ENCODE results near the gene LITAF. TPM values are rescaled to one million over a fixed set of nuclear protein-coding genes. Genes with fewer than 3 reads are reported as not detected.

Gene LITAF
- total RNA-seq, 2 donors from 2014 or later: 36.6 to 62.9 TPM

DNA sequence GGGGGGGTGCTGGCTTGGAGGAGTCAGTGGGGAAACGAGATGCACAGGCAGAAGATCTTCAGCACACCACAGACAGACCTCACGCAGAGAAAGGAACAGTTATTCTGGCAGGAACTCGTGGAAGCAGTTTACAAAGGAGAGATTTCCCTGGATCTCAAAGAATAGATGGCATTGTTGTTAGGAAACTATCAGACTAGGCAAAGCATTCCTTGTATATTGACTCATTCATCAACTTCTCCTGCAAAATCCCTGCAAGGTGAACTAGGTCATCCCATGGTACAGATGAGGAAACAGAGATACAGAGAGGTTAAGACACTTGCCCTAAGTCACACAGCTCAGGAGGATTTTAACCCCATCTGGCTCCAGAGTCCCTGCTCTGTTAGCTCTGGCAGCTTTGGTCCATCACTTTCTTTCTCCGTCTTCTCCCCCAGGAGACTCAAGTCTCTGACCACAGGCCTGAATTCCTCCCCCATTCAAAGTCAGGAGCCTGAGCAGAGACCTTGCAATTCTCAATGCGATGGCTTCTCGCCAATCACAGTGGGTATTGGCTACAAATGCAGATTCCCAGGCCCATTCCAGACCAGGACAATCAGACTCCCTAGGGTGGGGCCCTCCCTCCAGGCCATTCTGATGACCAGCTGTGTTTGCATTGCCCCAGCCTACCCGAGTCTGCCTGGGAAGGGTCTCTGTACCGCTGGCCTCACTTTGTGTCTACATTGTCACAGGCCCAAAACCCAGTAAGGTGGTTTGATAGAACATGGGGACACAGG lies 56.4 kb downstream of the LITAF start:
- Histone ChIP-seq H3K9me3 (ENCODE audit: control insufficient read depth, low read length) (no peaks in the 10 kb centered on the region), H3K27ac (ENCODE audit: low read depth, low read length) (no peak overlapping the region), H3K27me3 (ENCODE audit: control insufficient read depth, insufficient read depth, low read length, poor library complexity, severe bottlenecking) (no peaks in the 10 kb centered on the region), H3K36me3 (ENCODE audit: control insufficient read depth, insufficient read depth, low read length) (no peaks in the 10 kb centered on the region), H3K4me3 (ENCODE audit: low read length) (no peak overlapping the region), H3K4me1 (ENCODE audit: control insufficient read depth, insufficient read depth, low read length) (no peaks in the 10 kb centered on the region), H3K9ac (ENCODE audit: extremely low read depth, low read length, poor library complexity, severe bottlenecking) (no peak overlapping the region)
- Mint-ChIP-seq H3K9me3 (peaks cover 4% of the 10 kb centered on the region), H3K27me3 (ENCODE audit: insufficient read depth) (no peaks in the 10 kb centered on the region), H3K4me1 (no peaks in the 10 kb centered on the region), H3K36me3 (ENCODE audit: low read depth) (no peaks in the 10 kb centered on the region), H3K4me3 (no peak overlapping the region), H3K27ac (no peak overlapping the region)
- peak; percentile 48 for DNase-seq
- TF ChIP-seq, protein P1, sequence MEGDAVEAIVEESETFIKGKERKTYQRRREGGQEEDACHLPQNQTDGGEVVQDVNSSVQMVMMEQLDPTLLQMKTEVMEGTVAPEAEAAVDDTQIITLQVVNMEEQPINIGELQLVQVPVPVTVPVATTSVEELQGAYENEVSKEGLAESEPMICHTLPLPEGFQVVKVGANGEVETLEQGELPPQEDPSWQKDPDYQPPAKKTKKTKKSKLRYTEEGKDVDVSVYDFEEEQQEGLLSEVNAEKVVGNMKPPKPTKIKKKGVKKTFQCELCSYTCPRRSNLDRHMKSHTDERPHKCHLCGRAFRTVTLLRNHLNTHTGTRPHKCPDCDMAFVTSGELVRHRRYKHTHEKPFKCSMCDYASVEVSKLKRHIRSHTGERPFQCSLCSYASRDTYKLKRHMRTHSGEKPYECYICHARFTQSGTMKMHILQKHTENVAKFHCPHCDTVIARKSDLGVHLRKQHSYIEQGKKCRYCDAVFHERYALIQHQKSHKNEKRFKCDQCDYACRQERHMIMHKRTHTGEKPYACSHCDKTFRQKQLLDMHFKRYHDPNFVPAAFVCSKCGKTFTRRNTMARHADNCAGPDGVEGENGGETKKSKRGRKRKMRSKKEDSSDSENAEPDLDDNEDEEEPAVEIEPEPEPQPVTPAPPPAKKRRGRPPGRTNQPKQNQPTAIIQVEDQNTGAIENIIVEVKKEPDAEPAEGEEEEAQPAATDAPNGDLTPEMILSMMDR (conservative IDR thresholded peaks at IDR 0.05): no peak
- WGBS, 2 experiments (ENCODE audit: insufficient coverage in 1 of 2, insufficient read length in 1 of 2): 71% methylated on average over 4 to 8 of the region's 8 CpGs

GRCh38 chr16:11529285-11529684 lies 57.4 kb downstream of the LITAF start:
- H3K4me1 ChIP-seq (ENCODE audit: control insufficient read depth, insufficient read depth, low read length): no peaks in the 10 kb centered on the region
- H3K9ac ChIP-seq (ENCODE audit: extremely low read depth, low read length, poor library complexity, severe bottlenecking): no peak overlapping the region
- no peaks in the 10 kb centered on the region for H3K27me3 Mint-ChIP-seq (ENCODE audit: insufficient read depth)
- no peaks in the 10 kb centered on the region for H3K36me3 Mint-ChIP-seq (ENCODE audit: low read depth)
- H3K27me3 ChIP-seq (ENCODE audit: control insufficient read depth, insufficient read depth, low read length, poor library complexity, severe bottlenecking): no peaks in the 10 kb centered on the region
- no peaks in the 10 kb centered on the region for H3K9me3 ChIP-seq (ENCODE audit: control insufficient read depth, low read length)
- no peaks in the 10 kb centered on the region for H3K4me1 Mint-ChIP-seq
- H3K27ac ChIP-seq (ENCODE audit: low read depth, low read length): no peak overlapping the region
- no peak overlapping the region for H3K4me3 Mint-ChIP-seq
- DNase-seq: no peak
- TF ChIP-seq, protein P1 (conservative IDR thresholded peaks at IDR 0.05): no peak
- no peak overlapping the region for H3K27ac Mint-ChIP-seq
- H3K9me3 Mint-ChIP-seq: peaks cover 4% of the 10 kb centered on the region
- 86 to 90% methylated on average over 4 of the region's 4 CpGs for WGBS, 2 experiments (ENCODE audit: insufficient coverage in 1 of 2, insufficient read length in 1 of 2)
- H3K4me3 ChIP-seq (ENCODE audit: low read length): no peak overlapping the region
- no peaks in the 10 kb centered on the region for H3K36me3 ChIP-seq (ENCODE audit: control insufficient read depth, insufficient read depth, low read length)

GRCh38 chr16:11528053-11528452 lies 58.7 kb downstream of the LITAF start:
- TF ChIP-seq, protein P1 (conservative IDR thresholded peaks at IDR 0.05): no peak
- Histone ChIP-seq H3K27ac (ENCODE audit: low read depth, low read length) (no peak overlapping the region), H3K36me3 (ENCODE audit: control insufficient read depth, insufficient read depth, low read length) (no peaks in the 10 kb centered on the region), H3K4me1 (ENCODE audit: control insufficient read depth, insufficient read depth, low read length) (no peaks in the 10 kb centered on the region), H3K4me3 (ENCODE audit: low read length) (no peak overlapping the region), H3K9me3 (ENCODE audit: control insufficient read depth, low read length) (no peaks in the 10 kb centered on the region), H3K9ac (ENCODE audit: extremely low read depth, low read length, poor library complexity, severe bottlenecking) (no peak overlapping the region), H3K27me3 (ENCODE audit: control insufficient read depth, insufficient read depth, low read length, poor library complexity, severe bottlenecking) (no peaks in the 10 kb centered on the region)
- H3K27me3 Mint-ChIP-seq (ENCODE audit: insufficient read depth): no peaks in the 10 kb centered on the region
- peaks cover 4% of the 10 kb centered on the region for H3K9me3 Mint-ChIP-seq
- no peak for DNase-seq
- no peak overlapping the region for H3K4me3 Mint-ChIP-seq
- H3K27ac Mint-ChIP-seq: no peak overlapping the region
- 96 to 99% methylated on average over 9 to 11 of the region's 11 CpGs for WGBS, 2 experiments (ENCODE audit: insufficient coverage in 1 of 2, insufficient read length in 1 of 2)
- no peaks in the 10 kb centered on the region for H3K4me1 Mint-ChIP-seq
- no peaks in the 10 kb centered on the region for H3K36me3 Mint-ChIP-seq (ENCODE audit: low read depth)
